ENCODE results near the gene RBCK1. TPM values are rescaled to one million over a fixed set of nuclear protein-coding genes. Genes with fewer than 3 reads are reported as not detected.
A peak's percentile ranks its signal among the peaks of the same experiment; 100 is the strongest.

Gene RBCK1
- total and polyA plus RNA-seq, 9 of the 15 experiments (the other 6 are each of a cell fraction or from before 2014, with no cell fraction given) = 5.9 to 59.3 (median 26.5) TPM

DNA sequence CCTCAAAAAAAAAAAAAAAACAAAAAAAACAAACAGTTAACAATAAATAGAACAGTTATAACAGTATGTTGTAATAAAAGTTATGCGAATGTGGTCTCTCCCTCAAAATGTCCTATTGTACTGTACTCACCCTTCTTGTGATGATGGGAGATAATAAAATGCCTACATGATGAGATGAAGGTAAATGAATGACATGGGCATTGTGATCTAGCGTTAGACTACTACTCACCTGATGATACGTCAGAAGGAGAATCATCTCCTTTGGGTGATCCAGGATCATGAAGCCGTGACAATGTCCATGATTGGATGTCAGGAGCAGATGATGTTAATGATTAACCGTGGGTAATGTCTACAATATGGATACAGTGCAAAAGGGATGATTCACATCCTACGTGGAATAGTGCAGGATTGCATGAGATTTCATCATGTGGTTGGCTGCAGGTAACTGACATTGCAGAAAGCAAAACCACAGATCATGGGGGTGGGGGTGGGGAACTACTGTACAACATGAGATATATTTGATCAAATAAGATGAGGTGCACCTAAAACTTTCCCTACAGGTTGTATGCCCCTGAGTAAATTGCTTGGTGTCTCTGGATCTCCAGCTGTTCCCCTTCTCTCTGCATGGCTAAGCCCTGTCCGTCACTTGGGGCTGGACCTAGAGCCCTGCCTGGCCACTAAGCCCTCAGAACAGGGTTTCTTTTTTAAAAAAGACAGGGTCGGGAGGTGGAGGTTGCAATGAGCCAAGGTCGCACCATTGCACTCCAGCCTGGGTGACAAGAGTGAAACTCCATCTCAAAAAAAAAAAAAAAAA, 6.2 kb upstream of the RBCK1 start (continued):
- TF ChIP-seq BRCA1 (IDR thresholded peaks at IDR 0.05) = no peak
- TF ChIP-seq BRCA1 (CRISPR knock-in tag; IDR thresholded peaks at IDR 0.05) = no peak
- TF ChIP-seq, protein P1, sequence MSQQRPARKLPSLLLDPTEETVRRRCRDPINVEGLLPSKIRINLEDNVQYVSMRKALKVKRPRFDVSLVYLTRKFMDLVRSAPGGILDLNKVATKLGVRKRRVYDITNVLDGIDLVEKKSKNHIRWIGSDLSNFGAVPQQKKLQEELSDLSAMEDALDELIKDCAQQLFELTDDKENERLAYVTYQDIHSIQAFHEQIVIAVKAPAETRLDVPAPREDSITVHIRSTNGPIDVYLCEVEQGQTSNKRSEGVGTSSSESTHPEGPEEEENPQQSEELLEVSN (IDR thresholded peaks at IDR 0.05; ENCODE audit: borderline replicate concordance in 1 of 2, extremely low read depth in 1 of 2, insufficient read depth in 1 of 2, insufficient read length in 1 of 2, low read depth in 1 of 2, low read length in 1 of 2, poor library complexity in 1 of 2, severe bottlenecking in 1 of 2) = no peak
- TF ChIP-seq, protein P2, sequence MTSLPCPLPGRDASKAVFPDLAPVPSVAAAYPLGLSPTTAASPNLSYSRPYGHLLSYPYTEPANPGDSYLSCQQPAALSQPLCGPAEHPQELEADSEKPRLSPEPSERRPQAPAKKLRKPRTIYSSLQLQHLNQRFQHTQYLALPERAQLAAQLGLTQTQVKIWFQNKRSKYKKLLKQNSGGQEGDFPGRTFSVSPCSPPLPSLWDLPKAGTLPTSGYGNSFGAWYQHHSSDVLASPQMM (CRISPR knock-in tag; IDR thresholded peaks at IDR 0.05) = no peak
- peak; percentile 94 for TF ChIP-seq JUND (IDR thresholded peaks at IDR 0.05; ENCODE audit: borderline replicate concordance, low read depth, low read length)
- TF ChIP-seq JUND (tag; IDR thresholded peaks at IDR 0.05; ENCODE audit: borderline replicate concordance, low read depth, low read length) = peak; percentile 93; the same call in 2 of the 3 replicates
- 0 out of 2 replicates have a peak, but pooled peaks have one; percentile 58 for TF ChIP-seq FOXK1 (CRISPR knock-in tag; IDR thresholded peaks at IDR 0.05; ENCODE audit: borderline replicate concordance)
- peak; percentile 99 for TF ChIP-seq EP300 (IDR thresholded peaks at IDR 0.05; ENCODE audit: low read length)
- peak; percentile 31; the same call in 1 of the 2 replicates for TF ChIP-seq ZNF197 (CRISPR knock-in tag; IDR thresholded peaks at IDR 0.05; ENCODE audit: low read depth)
- TF ChIP-seq SAP30 (IDR thresholded peaks at IDR 0.05; ENCODE audit: borderline replicate concordance, insufficient read depth, low read depth, low read length, poor library complexity, severe bottlenecking) = no peak
- TF ChIP-seq ZNF134 (CRISPR knock-in tag; conservative IDR thresholded peaks at IDR 0.05) = no peak
- no peak for TF ChIP-seq ZNF707 (CRISPR knock-in tag; conservative IDR thresholded peaks at IDR 0.05)
- no peak for TF ChIP-seq TAF1 (IDR thresholded peaks at IDR 0.05; ENCODE audit: control insufficient read depth, extremely low read depth, insufficient read depth, low read length, severe bottlenecking)
- TF ChIP-seq, protein P3, sequence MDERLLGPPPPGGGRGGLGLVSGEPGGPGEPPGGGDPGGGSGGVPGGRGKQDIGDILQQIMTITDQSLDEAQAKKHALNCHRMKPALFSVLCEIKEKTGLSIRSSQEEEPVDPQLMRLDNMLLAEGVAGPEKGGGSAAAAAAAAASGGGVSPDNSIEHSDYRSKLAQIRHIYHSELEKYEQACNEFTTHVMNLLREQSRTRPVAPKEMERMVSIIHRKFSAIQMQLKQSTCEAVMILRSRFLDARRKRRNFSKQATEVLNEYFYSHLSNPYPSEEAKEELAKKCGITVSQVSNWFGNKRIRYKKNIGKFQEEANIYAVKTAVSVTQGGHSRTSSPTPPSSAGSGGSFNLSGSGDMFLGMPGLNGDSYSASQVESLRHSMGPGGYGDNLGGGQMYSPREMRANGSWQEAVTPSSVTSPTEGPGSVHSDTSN (CRISPR knock-in tag; IDR thresholded peaks at IDR 0.05; ENCODE audit: low read depth) = no peak
- TF ChIP-seq, protein P3 (tag; conservative IDR thresholded peaks at IDR 0.05; ENCODE audit: low read depth) = peak; percentile 46
- no peak for TF ChIP-seq PHF20 (IDR thresholded peaks at IDR 0.05; ENCODE audit: partially characterized antibody)
- TF ChIP-seq, protein P4, sequence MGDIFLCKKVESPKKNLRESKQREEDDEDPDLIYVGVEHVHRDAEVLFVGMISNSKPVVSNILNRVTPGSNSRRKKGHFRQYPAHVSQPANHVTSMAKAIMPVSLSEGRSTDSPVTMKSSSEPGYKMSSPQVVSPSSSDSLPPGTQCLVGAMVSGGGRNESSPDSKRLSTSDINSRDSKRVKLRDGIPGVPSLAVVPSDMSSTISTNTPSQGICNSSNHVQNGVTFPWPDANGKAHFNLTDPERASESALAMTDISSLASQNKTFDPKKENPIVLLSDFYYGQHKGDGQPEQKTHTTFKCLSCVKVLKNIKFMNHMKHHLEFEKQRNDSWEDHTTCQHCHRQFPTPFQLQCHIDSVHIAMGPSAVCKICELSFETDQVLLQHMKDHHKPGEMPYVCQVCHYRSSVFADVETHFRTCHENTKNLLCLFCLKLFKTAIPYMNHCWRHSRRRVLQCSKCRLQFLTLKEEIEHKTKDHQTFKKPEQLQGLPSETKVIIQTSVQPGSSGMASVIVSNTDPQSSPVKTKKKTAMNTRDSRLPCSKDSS (IDR thresholded peaks at IDR 0.05; ENCODE audit: low read depth, partially characterized antibody) = no peak
- TF ChIP-seq ZNF780A (CRISPR knock-in tag; IDR thresholded peaks at IDR 0.05) = no peak
- no peak for TF ChIP-seq EHMT2 (IDR thresholded peaks at IDR 0.05)
